OCI-LY1 (cell line): ENCODE measurements around the gene HNRNPA1.

Source experiments
- CTCF ChIP-seq: fragments of 200-600 bp; sonication (generic), shearing (Covaris generic); IDR thresholded peaks from 2 replicates; pipeline ENCODE4 v1.5.1; 2017; ENCODE audit warnings: mild to moderate bottlenecking, antibody characterized with exemption, low read length, moderate library complexity, mixed read lengths
- EZH2 ChIP-seq: fragments of 200-600 bp; sonication (generic), shearing (Covaris generic); IDR thresholded peaks from 2 replicates; pipeline ENCODE4 v1.8.0; 2017; ENCODE audit warnings: borderline replicate concordance, mixed run types, mild to moderate bottlenecking, antibody characterized with exemption, low read length, moderate library complexity, mixed read lengths

DNA sequence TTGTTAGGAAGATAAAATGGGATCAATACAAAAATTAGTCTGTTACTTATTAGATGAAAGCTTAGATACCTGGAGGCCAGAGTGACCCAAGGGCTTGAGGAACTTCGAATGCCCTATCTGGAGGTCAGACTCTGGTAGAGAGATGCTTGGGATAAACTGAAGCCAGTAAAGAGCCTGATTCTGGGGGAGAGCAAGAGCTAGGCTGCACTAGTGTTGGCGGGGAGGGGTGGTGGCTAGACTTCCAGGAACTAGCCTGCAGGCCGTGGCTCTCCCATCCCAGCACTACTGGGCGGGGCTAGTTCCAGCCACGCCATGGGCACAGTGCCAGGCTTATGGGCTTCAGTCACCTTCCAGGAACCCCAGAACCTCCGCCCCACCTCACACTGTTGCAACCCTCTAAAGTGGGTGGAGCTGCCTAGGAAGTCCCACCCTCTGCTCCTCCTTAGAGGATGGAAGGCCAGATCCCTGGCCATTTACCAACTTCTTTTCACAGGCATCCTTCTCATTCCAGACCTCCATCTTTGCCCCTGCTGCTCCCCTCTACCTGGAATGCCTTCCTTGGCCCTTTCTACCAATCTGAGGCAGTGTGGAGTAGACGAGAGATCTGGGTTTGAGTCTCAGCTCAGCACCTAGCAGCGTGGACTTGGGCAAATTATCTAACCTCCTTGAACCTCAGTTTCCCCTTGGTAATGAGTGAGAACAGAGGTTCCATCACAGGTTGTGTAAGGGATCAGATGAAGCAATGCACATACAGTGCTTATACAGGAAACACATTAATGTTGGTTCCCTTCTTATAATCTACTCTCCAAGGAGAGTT, 26.6 kb downstream of the HNRNPA1 start:
- TF ChIP-seq CTCF (no peak), EZH2 (no peak)
